DOHH2 (cell line): ENCODE results near the gene FAM227B.

Source experiments
- CTCF ChIP-seq: fragments of 200-600 bp; sonication (generic); IDR thresholded peaks from one replicate; pipeline ENCODE4 v1.5.1; 2014; ENCODE audit warnings: antibody characterized with exemption, mild to moderate bottlenecking, low read depth, low read length; ENCODE audit not compliant: poor library complexity, severe bottlenecking
- EZH2phosphoT487 ChIP-seq: fragments of 200-600 bp; sonication (generic); IDR thresholded peaks from 2 replicates; pipeline ENCODE4 v1.6.1; 2017; ENCODE audit warnings: borderline replicate concordance, mild to moderate bottlenecking, antibody characterized with exemption, low read length, moderate library complexity, mixed read lengths

GRCh38 chr15:49418811-49419210 lies 201.8 kb downstream of the FAM227B start:
- TF ChIP-seq CTCF: no peak
- no peak for TF ChIP-seq EZH2phosphoT487
